HUES64 (cell line): Measurements from ENCODE around the gene SAPCD2.
A peak's percentile ranks its signal among the peaks of the same experiment; 100 is the strongest.
"Not testable (repeated sequence)": the region's sequence is repeated elsewhere in the genome, so short reads cannot be mapped to it uniquely, and the experiment has no call there.

ENCODE experiments used
- H3K27ac ChIP-seq: 2 replicates; pipeline ENCODE4 v1.7.0; 2013; ENCODE audit warnings: low read depth, low read length, inconsistent platforms
- H3K27me3 ChIP-seq: 2 replicates; pipeline ENCODE4 v1.6.1; 2013; ENCODE audit warnings: mild to moderate bottlenecking, low read length; ENCODE audit not compliant: insufficient read depth
- H3K36me3 ChIP-seq: 2 replicates; pipeline ENCODE4 v1.6.1; 2013; ENCODE audit warnings: mild to moderate bottlenecking, low read length; ENCODE audit not compliant: insufficient read depth
- H3K4me1 ChIP-seq: 2 replicates; pipeline ENCODE4 v1.6.1; 2013; ENCODE audit warnings: mild to moderate bottlenecking, low read length, moderate library complexity; ENCODE audit not compliant: insufficient read depth
- H3K4me3 ChIP-seq: 2 replicates; pipeline ENCODE4 v1.5.1; 2013; ENCODE audit warnings: mild to moderate bottlenecking, low read length, moderate library complexity
- H3K9ac ChIP-seq: 2 replicates; pipeline ENCODE4 v1.6.1; 2013; ENCODE audit warnings: mild to moderate bottlenecking, low read depth, low read length
- H3K9me3 ChIP-seq: 2 replicates; pipeline ENCODE4 v1.6.1; 2013; ENCODE audit warnings: low read depth, low read length; ENCODE audit not compliant: insufficient read depth
- WGBS: fragments of 150-250, 120-280 bp; methylation state at CpG from one replicate; pipeline ENCODE4 v1.1.7; 2013; ENCODE audit warnings: missing lambda C conversion rate; 5-methylcytosine and 5-hydroxymethylcytosine counted together

The SAPCD2 gene

DNA sequence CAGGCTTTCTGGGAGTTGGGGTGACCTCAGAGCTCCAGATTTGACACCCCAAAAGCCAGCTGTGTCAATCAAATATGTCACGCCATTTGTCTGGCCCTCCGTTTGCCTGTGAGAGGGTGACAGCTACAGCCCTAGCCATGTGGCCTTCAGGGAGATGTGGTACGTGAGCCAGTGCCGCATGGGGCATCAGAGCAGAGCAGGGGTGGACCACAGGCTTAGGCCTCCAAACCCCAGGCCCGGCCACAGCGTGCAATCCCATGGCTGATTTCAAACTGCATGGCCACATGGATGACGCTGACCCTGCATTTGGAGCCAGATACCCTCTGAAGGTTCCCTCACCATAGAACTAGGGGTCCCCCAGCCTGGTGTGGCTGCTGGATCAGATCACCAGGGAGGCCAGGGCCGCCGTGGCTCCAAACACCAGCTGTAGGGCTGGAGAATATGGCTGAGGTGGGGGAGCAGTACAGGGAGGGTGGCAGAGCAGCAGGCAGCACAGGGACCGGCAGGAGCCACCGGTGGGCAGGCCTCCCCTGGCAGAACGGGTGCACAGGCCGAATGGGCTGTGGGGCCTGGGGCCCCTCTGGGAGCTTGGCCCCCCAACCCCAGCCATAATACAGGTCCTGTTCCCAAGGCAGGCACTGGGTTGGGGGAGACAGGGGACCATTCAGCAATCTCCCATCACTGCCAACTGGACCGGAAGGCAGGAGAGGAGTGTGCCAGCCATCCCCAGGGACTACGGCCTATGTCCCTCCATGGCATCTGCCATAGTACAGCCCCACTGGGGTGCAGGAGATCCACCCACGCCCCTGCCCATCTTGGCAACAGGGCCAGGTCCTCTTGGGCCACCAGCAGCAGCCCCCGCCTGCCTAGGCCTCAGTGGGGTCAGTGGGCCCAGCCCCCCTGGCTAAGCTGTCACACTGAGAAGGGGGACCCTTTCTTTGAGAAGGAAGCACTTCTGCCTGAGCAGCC, 1.5 kb downstream of the SAPCD2 start:
- no peaks in the 10 kb centered on the region for H3K9me3 ChIP-seq
- no peak overlapping the region for H3K27ac ChIP-seq
- WGBS: 89% methylated on average over 17 of the region's 17 CpGs
- peaks cover 8% of the 10 kb centered on the region; the same call in 1 of the 2 replicates for H3K4me1 ChIP-seq
- H3K36me3 ChIP-seq: peaks cover 11% of the 10 kb centered on the region
- H3K27me3 ChIP-seq: peaks cover 16% of the 10 kb centered on the region; the same call in 1 of the 2 replicates
- H3K4me3 ChIP-seq: peak overlapping the region; percentile 75
- no peak overlapping the region for H3K9ac ChIP-seq

DNA sequence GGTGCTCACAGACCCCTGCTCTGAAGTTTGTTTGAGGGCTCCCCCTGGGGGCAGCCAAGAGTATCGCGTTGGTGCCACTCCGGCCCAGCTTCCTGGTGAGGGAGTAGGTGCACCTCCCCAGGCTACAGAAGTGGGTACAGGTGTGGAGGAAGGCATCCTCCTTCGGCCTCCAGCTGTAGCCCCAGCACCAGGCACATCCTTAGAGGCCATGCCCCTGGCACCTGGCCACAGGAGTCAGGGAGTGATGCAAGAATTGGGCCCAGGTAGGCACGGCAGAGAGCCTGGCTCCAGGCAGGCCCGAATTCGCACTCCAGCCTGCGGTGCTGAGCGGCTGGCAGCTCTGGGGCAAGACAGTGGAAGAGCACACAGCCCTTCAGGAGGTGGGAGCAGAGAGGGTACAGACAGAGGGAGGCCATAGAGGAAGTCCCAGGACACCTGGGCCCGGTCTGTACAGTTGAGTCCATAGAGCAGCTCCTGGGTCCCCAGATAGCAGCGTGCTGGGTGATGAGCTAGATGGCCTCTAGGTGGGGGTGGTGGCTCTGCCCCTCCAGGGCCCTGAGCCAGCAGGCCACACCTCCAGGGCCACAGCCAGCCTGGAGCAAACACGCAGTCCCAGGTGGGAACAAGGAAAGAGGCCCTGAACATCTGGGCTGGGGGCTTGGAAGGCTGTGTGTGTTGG, 2.4 kb downstream of the SAPCD2 start:
- 67% methylated on average over 12 of the region's 12 CpGs for WGBS
- peaks cover 16% of the 10 kb centered on the region; the same call in 1 of the 2 replicates for H3K27me3 ChIP-seq
- peak overlapping the region; percentile 75; the same call in 1 of the 2 replicates for H3K4me3 ChIP-seq
- H3K9ac ChIP-seq: no peak overlapping the region
- peaks cover 8% of the 10 kb centered on the region; the same call in 1 of the 2 replicates for H3K4me1 ChIP-seq
- H3K9me3 ChIP-seq: no peaks in the 10 kb centered on the region
- peaks cover 11% of the 10 kb centered on the region for H3K36me3 ChIP-seq
- H3K27ac ChIP-seq: no peak overlapping the region

DNA sequence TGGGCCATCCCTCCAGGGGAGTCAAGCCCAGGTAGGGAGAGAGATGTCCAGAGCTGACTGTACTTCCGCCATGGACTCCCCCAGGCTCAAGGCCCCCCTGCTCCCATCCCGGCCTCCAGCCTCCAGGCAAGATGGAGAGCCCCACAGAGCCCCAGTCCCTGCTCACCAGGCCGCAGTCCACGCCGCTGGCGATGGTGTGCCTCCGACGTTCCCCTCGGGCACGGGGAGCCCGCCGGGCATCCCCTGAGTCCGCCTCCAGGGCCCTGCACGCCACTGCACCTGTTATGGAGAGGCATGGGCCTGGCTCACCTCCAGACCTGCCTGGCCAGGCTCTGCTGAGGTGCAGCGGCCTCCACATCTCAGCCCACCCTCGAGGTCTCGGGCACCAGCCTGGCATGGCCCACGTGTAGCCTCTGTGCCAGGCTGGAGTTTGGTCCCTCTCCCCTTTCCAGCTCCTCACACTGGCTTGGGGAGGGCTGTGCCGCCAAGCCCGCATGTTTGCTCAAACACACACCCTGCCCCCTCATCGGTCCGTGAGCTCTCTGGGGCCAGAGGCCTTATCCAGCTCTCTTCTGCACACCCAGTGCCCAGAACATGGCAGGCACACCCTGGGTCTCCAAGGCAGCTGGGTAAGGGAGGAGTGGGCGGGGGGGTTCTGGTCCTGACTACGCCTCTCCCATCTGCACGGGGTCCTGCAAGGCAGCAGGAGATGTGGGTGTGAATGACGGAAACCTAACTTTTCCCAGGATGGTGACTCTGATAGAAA, 4.1 kb downstream of the SAPCD2 start:
- H3K9ac ChIP-seq: no peak overlapping the region
- H3K27ac ChIP-seq: no peak overlapping the region
- H3K9me3 ChIP-seq: no peaks in the 10 kb centered on the region
- peaks cover 6% of the 10 kb centered on the region; the same call in 1 of the 2 replicates for H3K4me1 ChIP-seq
- peaks cover 14% of the 10 kb centered on the region; the same call in 1 of the 2 replicates for H3K27me3 ChIP-seq
- 94% methylated on average over 26 of the region's 26 CpGs for WGBS
- peaks cover 11% of the 10 kb centered on the region for H3K36me3 ChIP-seq
- H3K4me3 ChIP-seq: no peak overlapping the region

DNA sequence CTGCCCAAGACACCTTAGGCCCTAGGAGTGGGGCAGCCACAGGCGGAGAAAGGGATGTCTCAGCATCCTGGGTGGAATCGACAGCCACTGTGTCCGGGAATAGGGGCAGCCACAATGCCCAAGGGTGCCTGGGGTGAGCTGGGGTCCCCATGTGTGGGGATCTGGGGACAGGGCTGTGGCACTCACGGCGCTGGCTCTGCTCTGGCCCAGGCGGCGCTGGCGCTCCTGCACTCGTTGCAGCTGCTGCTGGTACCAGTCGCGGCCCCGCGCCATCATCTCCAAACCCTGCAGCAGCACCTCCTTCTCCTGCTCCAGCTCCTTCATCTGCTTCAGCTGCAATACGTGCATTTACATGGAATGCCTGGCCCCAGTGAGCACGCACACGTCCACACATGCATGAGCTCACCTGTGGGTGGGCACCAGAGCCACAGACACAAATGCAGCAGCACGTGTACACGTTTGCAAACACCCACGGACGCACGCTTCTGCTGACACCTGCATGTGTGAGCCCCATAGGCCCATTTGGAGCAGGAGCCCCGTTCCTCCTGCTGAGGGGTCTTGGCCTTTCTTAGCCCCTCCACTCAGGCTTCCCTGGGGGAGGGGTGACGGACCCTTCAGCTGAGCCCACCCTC, 4.9 kb downstream of the SAPCD2 start:
- peaks cover 3% of the 10 kb centered on the region; the same call in 1 of the 2 replicates for H3K4me1 ChIP-seq
- no peak overlapping the region for H3K27ac ChIP-seq
- no peak overlapping the region for H3K9ac ChIP-seq
- no peaks in the 10 kb centered on the region for H3K9me3 ChIP-seq
- 93% methylated on average over 23 of the region's 23 CpGs for WGBS
- H3K36me3 ChIP-seq: peaks cover 11% of the 10 kb centered on the region
- H3K27me3 ChIP-seq: peaks cover 11% of the 10 kb centered on the region; the same call in 1 of the 2 replicates
- no peak overlapping the region for H3K4me3 ChIP-seq

DNA sequence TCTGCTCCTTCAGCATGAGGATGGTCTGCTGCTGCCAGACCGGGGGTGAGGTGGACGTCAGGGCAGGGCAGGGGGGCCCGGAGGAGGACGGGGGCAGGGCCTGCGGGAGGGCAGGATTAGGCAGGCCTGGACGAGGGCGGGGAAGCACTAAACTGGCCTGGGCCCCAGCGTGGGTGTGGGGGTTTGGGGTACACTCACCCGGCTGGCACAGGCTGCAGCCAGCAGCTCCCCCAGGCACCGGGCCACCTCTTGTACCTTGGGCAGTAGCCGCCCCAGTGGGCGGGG, 5.5 kb downstream of the SAPCD2 start:
- peaks cover 11% of the 10 kb centered on the region for H3K36me3 ChIP-seq

DNA sequence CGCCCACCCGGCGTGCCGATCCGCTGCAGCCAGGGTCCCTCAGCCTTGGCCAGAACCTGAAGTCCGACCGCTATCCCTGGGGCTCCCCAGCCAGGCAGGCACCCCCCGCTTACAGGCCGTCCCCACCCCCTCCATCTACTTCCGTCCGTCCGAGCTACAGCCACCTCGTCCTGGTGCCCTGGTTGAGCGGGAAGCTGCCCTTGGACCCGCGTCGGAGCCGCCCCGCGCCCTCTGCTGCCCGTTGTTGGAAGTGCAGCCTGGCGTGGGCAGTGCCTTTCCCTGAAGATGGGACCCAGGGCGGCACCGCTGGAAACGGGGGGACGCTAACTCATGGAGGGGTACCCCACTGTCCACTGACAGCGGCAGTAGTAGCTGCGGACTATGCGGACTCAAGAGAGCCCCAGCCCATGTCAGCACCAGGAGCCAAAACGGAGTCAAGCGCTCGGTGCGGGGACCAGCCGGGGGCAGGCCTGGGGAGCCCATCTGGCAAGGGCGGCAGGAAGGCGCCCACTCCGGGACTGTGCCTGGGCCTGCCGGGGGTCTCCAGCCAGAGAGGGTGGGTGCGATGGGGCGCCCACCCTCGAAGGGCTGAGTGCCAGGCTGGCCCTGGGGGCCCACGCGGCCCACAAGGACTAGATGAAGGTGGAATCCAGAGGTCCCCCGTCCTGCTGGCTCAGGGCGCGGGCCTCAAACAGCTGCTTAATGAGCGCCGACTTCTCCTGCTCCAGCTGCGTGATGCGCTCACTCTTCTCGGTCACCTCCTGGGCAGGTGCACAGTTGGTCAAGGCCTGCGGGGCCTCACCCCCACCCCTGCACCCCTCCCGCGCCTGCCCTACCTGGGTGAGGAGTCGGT, 6.1 kb downstream of the SAPCD2 start:
- H3K27ac ChIP-seq: no peak overlapping the region
- H3K4me1 ChIP-seq: peaks cover 3% of the 10 kb centered on the region; the same call in 1 of the 2 replicates
- 65% methylated on average over 55 of the region's 55 CpGs for WGBS
- H3K36me3 ChIP-seq: peaks cover 11% of the 10 kb centered on the region
- H3K27me3 ChIP-seq: peaks cover 4% of the 10 kb centered on the region; the same call in 1 of the 2 replicates
- H3K9me3 ChIP-seq: no peaks in the 10 kb centered on the region
- H3K9ac ChIP-seq: no peak overlapping the region
- no peak overlapping the region for H3K4me3 ChIP-seq

More for the DNA sequence above, 5.5 kb downstream of the SAPCD2 start:
- Histone ChIP-seq H3K27ac (no peak overlapping the region), H3K9ac (no peak overlapping the region), H3K4me1 (peaks cover 3% of the 10 kb centered on the region; the same call in 1 of the 2 replicates), H3K9me3 (no peaks in the 10 kb centered on the region), H3K27me3 (peaks cover 9% of the 10 kb centered on the region; the same call in 1 of the 2 replicates), H3K4me3 (no peak overlapping the region)
- WGBS: 96% methylated on average over 12 of the region's 12 CpGs

DNA sequence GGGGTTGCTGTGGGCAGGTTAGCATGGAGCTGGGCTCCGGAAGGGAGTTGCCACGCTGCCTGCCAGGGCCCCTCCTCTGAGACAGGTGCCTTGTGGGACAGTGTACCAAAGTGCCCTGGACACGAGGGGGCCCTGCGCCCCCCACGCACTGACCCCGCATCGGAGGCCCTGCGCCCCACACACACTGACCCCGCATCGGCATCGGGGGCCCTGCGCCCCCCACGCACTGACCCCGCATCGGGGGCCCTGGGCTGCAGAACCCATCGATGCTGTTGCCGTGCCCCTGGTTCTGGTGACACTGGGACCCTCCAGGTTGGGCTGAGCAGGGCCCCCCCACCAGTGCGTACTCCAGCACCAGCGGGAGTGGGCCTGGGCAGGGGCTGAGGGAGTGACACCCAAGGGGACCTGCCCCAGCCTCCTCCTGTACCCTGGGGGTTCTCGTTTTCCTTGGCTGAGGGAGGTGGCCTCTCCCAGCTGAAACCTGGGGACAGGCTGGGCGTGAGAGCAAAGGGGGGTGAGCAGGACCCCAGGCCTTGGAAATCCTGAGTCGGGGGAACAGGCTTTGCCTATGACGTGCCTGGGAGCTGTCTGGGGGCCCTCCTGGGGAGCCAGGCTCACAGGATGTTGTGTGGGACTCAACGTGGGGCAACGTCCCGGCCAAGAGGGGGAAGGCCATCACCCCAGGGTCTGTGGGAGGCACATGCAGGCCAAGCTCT, 6.9 kb downstream of the SAPCD2 start:
- Histone ChIP-seq H3K4me3 (no peak overlapping the region), H3K9ac (no peak overlapping the region), H3K27ac (no peak overlapping the region), H3K9me3 (no peaks in the 10 kb centered on the region), H3K36me3 (peaks cover 11% of the 10 kb centered on the region), H3K27me3 (no peaks in the 10 kb centered on the region), H3K4me1 (peaks cover 2% of the 10 kb centered on the region; the same call in 1 of the 2 replicates)
- 92% methylated on average over 26 of the region's 26 CpGs for WGBS

DNA sequence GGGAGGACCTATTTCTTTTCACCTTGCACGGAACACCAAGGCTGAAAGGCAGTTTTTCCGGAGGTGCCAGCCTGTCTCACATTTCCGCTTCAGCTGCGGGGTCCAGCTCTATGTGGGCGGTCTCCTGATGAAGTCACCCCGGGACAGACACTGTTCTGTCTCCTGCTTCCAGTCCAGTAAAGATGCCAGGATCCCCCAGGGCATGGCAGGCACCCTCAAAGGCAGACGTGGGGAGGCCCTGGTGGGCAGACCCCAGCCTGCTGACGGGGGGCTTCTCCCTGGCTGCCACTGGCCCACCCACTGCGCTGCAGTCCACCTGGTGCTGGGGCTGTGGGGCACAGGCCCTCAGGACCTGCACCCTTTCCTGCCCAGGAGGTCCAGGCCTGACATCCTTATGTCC, 7.6 kb downstream of the SAPCD2 start:
- not testable (repeated sequence) for H3K9ac ChIP-seq, H3K4me1 ChIP-seq, H3K4me3 ChIP-seq, H3K27ac ChIP-seq, H3K27me3 ChIP-seq, H3K9me3 ChIP-seq
- WGBS: 93% methylated on average over 6 of the region's 9 CpGs
- peaks cover 11% of the 10 kb centered on the region for H3K36me3 ChIP-seq

DNA sequence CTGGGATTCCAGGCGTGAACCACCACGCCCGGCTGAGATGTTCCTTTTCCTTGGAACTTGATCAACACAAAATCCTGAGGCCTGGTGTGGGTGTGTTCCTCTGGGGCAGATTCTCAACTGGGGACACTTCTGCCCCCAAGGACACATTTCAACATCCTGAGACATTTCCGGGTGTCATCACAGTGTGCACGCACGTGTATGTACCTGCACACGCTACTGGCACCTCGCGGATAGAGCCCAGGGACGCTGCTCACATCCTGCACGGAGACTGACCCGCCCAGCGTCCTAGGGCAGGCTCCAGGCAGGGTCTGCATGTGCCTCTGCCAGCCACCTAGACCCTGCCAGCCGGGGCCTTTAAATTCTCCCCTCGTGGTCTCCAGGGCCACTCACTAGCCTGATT, 8.0 kb downstream of the SAPCD2 start:
- WGBS: 90% methylated on average over 15 of the region's 15 CpGs
- Histone ChIP-seq H3K4me1 (no peaks in the 10 kb centered on the region), H3K27ac (no peak overlapping the region), H3K9ac (no peak overlapping the region), H3K4me3 (no peak overlapping the region), H3K36me3 (peaks cover 11% of the 10 kb centered on the region), H3K27me3 (no peaks in the 10 kb centered on the region), H3K9me3 (no peaks in the 10 kb centered on the region)
